Activated naive CD8-positive, alpha-beta T cell treated with anti-CD3 and anti-CD28 coated beads for 36 hours (primary cell): Measurements from ENCODE around the gene ALG1. TPM values are rescaled to one million over a fixed set of nuclear protein-coding genes. Genes with fewer than 3 reads are reported as not detected.

Source experiments
- total RNA-seq, 2 experiments: library from RNA; stranded (reverse); gene quantifications; one replicate each; pipeline ENCODE4 v1.2.3, GENCODE V29; 2021

ALG1 gene
- total RNA-seq, 2 experiments from 2014 or later = 36.1 to 36.8 TPM

Other genes with a start within 250 kb of the ALG1 start
- gene GLYR1, start 224.6 kb upstream of the ALG1 start, total RNA-seq = 10 to 100 TPM; 89.4 to 90.0 TPM
- gene UBN1, start 224.4 kb upstream of the ALG1 start, total RNA-seq = 10 to 100 TPM; 30.1 to 30.7 TPM
- gene PPL, start 134.7 kb upstream of the ALG1 start, total RNA-seq = not detected
- gene SEC14L5, start 113.5 kb upstream of the ALG1 start, total RNA-seq = under 1 TPM; 0.04 to 0.10 TPM
- gene NAGPA, start 37.9 kb upstream of the ALG1 start, total RNA-seq = 10 to 100 TPM; 14.7 to 16.4 TPM
- not detected for gene C16orf89, start 5.9 kb upstream of the ALG1 start, total RNA-seq
- 10 to 100 TPM; 23.4 to 25.5 TPM for gene EEF2KMT, start 26.0 kb downstream of the ALG1 start, total RNA-seq